HCT116 (cell line): ENCODE results near the gene RAPGEF2. TPM values are rescaled to one million over a fixed set of nuclear protein-coding genes. Genes with fewer than 3 reads are reported as not detected.

ENCODE experiments used
- ATAC-seq: fragments of 200-7000 bp; cut with Tn5 transposase; 2 replicates; pipeline ENCODE4 v1.9.1; 2020; ENCODE audit warnings: mild to moderate bottlenecking, moderate library complexity
- BruUV-seq: library from RNA; stranded (reverse); fragments of 400-500 nt; replicated peaks from 2 replicates; lab custom pipeline; 2021; lab: Mats Ljungman, UMichigan
- CTCF ChIA-PET: fragments of 300-600 bp; sonication (Branson Sonifier 250); formaldehyde crosslinking; loops from one replicate; lab custom pipeline; 2021; ENCODE audit warnings: antibody characterized with exemption; lab: Charles Lee
- POLR2A ChIA-PET: fragments of 300-600, 350-600 bp; sonication (Branson Sonifier 250); formaldehyde crosslinking; loops from one replicate; lab custom pipeline; 2021; ENCODE audit warnings: antibody characterized with exemption; lab: Charles Lee
- RAD21 ChIA-PET, 2 experiments: fragments of 300-600 bp; sonication (Branson Sonifier 250); formaldehyde crosslinking; loops; one replicate each; lab custom pipeline; 2023; ENCODE audit warnings: low total read pairs in 2 of 2; ENCODE audit not compliant: uncharacterized antibody in 2 of 2, unreplicated experiment in 2 of 2, low non-redundant PET in 1 of 2; lab: Charles Lee
- DNase-seq: peaks from one replicate; pipeline ENCODE4 v3.0.0-alpha.2; 2010; ENCODE audit warnings: low read depth, low spot score
- H2AFZ ChIP-seq: fragments of 200-600 bp; shearing (Covaris generic), sonication (generic); 2 replicates; pipeline ENCODE4 v1.6.1; 2017; ENCODE audit warnings: low read depth, mixed run types, mixed read lengths, antibody characterized with exemption, low read length; ENCODE audit not compliant: poor library complexity, severe bottlenecking
- H3K27ac ChIP-seq: 2 replicates; pipeline ENCODE4 v1.5.1; 2012; ENCODE audit warnings: low read depth, low read length
- H3K27me3 ChIP-seq: fragments of 200-600 bp; sonication (generic); 2 replicates; pipeline ENCODE4 v1.6.1; 2016; ENCODE audit warnings: mixed run types, low read length, mixed read lengths; ENCODE audit not compliant: insufficient read depth
- H3K36me3 ChIP-seq, 2 experiments: fragments of 200-500 bp in 1 of 2; fragments of 200-600 bp in 1 of 2; sonication (Bioruptor generic) in 1 of 2; sonication (generic) in 1 of 2; 2 replicates each; pipeline versions ENCODE4 v1.5.1 to v1.6.1; 2014 to 2016; ENCODE audit warnings: low read length in 2 of 2, inconsistent platforms in 1 of 2, mixed read lengths in 1 of 2, mixed run types in 1 of 2; ENCODE audit not compliant: insufficient read depth in 2 of 2, control insufficient read depth in 1 of 2
- H3K4me1 ChIP-seq, 2 experiments: fragments of 200-600 bp in 1 of 2; sonication (generic) in 1 of 2; 2 replicates each; pipeline versions ENCODE4 v1.5.1 to v1.6.1; 2012 to 2017; ENCODE audit warnings: low read length in 2 of 2, inconsistent platforms in 1 of 2, mild to moderate bottlenecking in 1 of 2, mixed read lengths in 1 of 2, mixed run types in 1 of 2, moderate library complexity in 1 of 2; ENCODE audit not compliant: insufficient read depth in 2 of 2, control insufficient read depth in 1 of 2
- H3K4me2 ChIP-seq: fragments of 200-600 bp; sonication (generic); 2 replicates; pipeline ENCODE4 v1.6.1; 2017; ENCODE audit warnings: mixed run types, low read length, mixed read lengths
- H3K4me3 ChIP-seq, 2 experiments: fragments of 200-600 bp in 1 of 2; sonication (generic) in 1 of 2; replicated peaks in 1 of 2; 2 replicates each; pipeline ENCODE4 v1.5.1; 2011 to 2016; ENCODE audit warnings: low read length in 2 of 2, control low read depth in 1 of 2, low read depth in 1 of 2, mild to moderate bottlenecking in 1 of 2, mixed read lengths in 1 of 2, mixed run types in 1 of 2
- H3K79me2 ChIP-seq: fragments of 200-600 bp; sonication (generic); 2 replicates; pipeline ENCODE4 v1.6.1; 2017; ENCODE audit warnings: mild to moderate bottlenecking, mixed run types, low read length, moderate library complexity, mixed read lengths; ENCODE audit not compliant: insufficient read depth
- H3K9ac ChIP-seq: fragments of 200-600 bp; sonication (generic); 2 replicates; pipeline ENCODE4 v1.6.1; 2016; ENCODE audit warnings: low read length, mixed read lengths
- H3K9me2 ChIP-seq: fragments of 200-600 bp; sonication (generic), shearing (Covaris generic); 2 replicates; pipeline ENCODE4 v1.6.1; 2017; ENCODE audit warnings: mixed run types, mild to moderate bottlenecking, moderate library complexity; ENCODE audit not compliant: insufficient read depth
- H3K9me3 ChIP-seq, 2 experiments: fragments of 200-500 bp in 1 of 2; fragments of 200-600 bp in 1 of 2; sonication (Bioruptor generic) in 1 of 2; sonication (generic) in 1 of 2; 2 replicates each; pipeline ENCODE4 v1.6.1; 2014 to 2017; ENCODE audit warnings: low read length in 2 of 2, mixed read lengths in 2 of 2, inconsistent platforms in 1 of 2, low read depth in 1 of 2, mild to moderate bottlenecking in 1 of 2, mixed run types in 1 of 2, moderate library complexity in 1 of 2; ENCODE audit not compliant: control insufficient read depth in 1 of 2, insufficient read depth in 1 of 2
- H4K20me1 ChIP-seq: fragments of 200-600 bp; sonication (generic), shearing (Covaris generic); 2 replicates; pipeline ENCODE4 v1.6.1; 2017; ENCODE audit warnings: mixed run types, mild to moderate bottlenecking, moderate library complexity; ENCODE audit not compliant: insufficient read depth
- CBX3 ChIP-seq: IDR thresholded peaks from 2 replicates; pipeline ENCODE4 v1.6.1; 2012; ENCODE audit warnings: low read depth
- CEBPB ChIP-seq: IDR thresholded peaks from 2 replicates; pipeline ENCODE4 v1.6.1; 2012; ENCODE audit warnings: low read depth
- EGR1 ChIP-seq: IDR thresholded peaks from 2 replicates; pipeline ENCODE4 v1.6.1; 2012; ENCODE audit warnings: low read depth
- EZH2 ChIP-seq: fragments of 200-600 bp; sonication (generic); IDR thresholded peaks from 2 replicates; pipeline ENCODE4 v1.6.1; 2017; ENCODE audit warnings: antibody characterized with exemption, mixed run types
- JUND ChIP-seq: IDR thresholded peaks from 2 replicates; pipeline ENCODE4 v1.6.1; 2012
- POLR2A ChIP-seq: IDR thresholded peaks from 2 replicates; pipeline ENCODE4 v1.7.0; 2011; ENCODE audit warnings: borderline replicate concordance; ENCODE audit not compliant: insufficient read depth, insufficient read length; ENCODE audit errors: extremely low read depth
- POLR2AphosphoS5 ChIP-seq: IDR thresholded peaks from 2 replicates; pipeline ENCODE4 v1.6.1; 2011; ENCODE audit warnings: mild to moderate bottlenecking, low read depth, low read length, moderate library complexity
- SIN3A ChIP-seq: IDR thresholded peaks from 2 replicates; pipeline ENCODE4 v1.6.1; 2012; ENCODE audit warnings: low read depth
- SRF ChIP-seq: IDR thresholded peaks from 2 replicates; pipeline ENCODE4 v1.6.1; 2012; ENCODE audit warnings: low read depth
- TCF7L2 ChIP-seq: IDR thresholded peaks from 2 replicates; pipeline ENCODE4 v1.7.0; 2011; ENCODE audit warnings: borderline replicate concordance, inconsistent platforms; ENCODE audit not compliant: insufficient read depth, insufficient read length; ENCODE audit errors: extremely low read depth
- YY1 ChIP-seq: IDR thresholded peaks from 2 replicates; pipeline ENCODE4 v1.6.1; 2011; ENCODE audit warnings: low read length, low read depth, moderate library complexity, mild to moderate bottlenecking; ENCODE audit not compliant: insufficient replicate concordance; ENCODE audit errors: extremely low read depth
- ZFX ChIP-seq: fragments of 450-650 bp; IDR thresholded peaks from 2 replicates; pipeline ENCODE4 v1.6.1; 2017
- ZNF274 ChIP-seq: fragments of 200-500 bp; sonication (Bioruptor generic); IDR thresholded peaks from 2 replicates; pipeline ENCODE4 v1.6.1; 2014; ENCODE audit warnings: mild to moderate bottlenecking, low read depth, low read length, inconsistent platforms
- intact Hi-C: fragments of 100-400 bp; cut with micrococcal nuclease; formaldehyde crosslinking; loops from 2 replicates; pipeline ENCODE4 v1.10.0; 2022
- total RNA-seq: library from RNA; stranded (reverse); gene quantifications from one replicate; pipeline ENCODE4 v1.2.1, GENCODE V29; 2021; ENCODE audit not compliant: unreplicated experiment
- TF ChIP-seq, protein P1 (sequence below): IDR thresholded peaks from 2 replicates; pipeline ENCODE4 v1.6.1; 2012
- TF ChIP-seq, protein P2 (sequence below): IDR thresholded peaks from 2 replicates; pipeline ENCODE4 v1.6.1; 2012; ENCODE audit warnings: low read depth

Gene RAPGEF2
- total RNA-seq, 1 experiment from 2014 or later: 21.2 TPM

DNA sequence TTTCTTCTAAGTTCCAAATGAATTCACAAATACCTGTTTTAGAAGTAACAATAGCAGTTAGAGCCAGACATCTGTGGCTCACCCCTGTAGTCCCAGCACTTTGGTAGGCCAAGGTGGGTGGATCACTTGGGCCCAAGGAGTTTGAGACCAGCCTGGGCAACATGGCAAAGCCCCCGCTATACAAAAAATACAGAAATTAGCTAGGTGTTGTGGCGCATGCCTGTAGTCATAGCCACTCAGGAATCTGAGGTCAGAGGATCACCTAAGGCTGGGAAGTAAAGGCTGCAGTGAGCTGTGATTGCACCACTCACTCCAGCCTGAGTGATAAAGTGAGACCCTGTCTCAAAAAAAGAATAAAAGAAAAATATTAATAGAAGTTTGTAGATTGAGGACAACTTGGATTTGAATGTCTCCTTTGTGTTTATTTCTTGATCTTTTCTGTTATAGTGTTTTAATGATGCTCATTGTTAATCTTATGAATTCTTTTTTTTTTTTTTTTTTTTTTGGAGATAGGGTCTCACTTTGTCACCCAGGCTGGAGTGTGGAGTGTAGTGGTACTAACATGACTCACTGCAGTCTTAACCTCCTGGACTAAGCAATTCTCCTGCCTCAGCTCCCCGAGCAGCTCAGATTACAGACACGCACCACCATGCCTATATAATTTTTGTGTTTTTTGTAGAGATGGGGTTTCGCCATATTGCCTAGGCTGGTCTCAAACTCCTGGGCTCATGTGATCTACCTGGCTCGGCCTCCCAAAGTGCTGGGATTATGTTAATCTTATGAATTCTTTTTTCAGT is 30.7 kb upstream of the RAPGEF2 start:
- Histone ChIP-seq H3K4me1 (peaks cover 14 to 15% of the 10 kb centered on the region in 2 experiments; a peak in 3 of 4 replicates), H3K79me2 (no peaks in the 10 kb centered on the region), H3K9ac (no peak overlapping the region), H3K4me2 (peak overlapping the region; percentile 39; the same call in 1 of the 2 replicates), H3K27me3 (no peaks in the 10 kb centered on the region), H3K4me3 (no peak overlapping the region), H3K27ac (no peak overlapping the region), H3K9me3 (no peaks in the 10 kb centered on the region), H4K20me1 (no peaks in the 10 kb centered on the region), H2AFZ (peak overlapping the region; percentile 85), H3K9me2 (no peaks in the 10 kb centered on the region), H3K36me3 (no peaks in the 10 kb centered on the region)
- TF ChIP-seq JUND (no peak), EZH2 (no peak), TCF7L2 (no peak), CEBPB (no peak), SRF (no peak), POLR2A (no peak), YY1 (no peak), ZNF274 (no peak)
- intact Hi-C loops: no loop called here
- RAD21 ChIA-PET: no interaction called here
- POLR2A ChIA-PET: interaction anchor here (0.6 kb wide), 1 partner anchor 171 kb away, joined by 3 read pairs; no protein-coding TSS in a partner anchor
- no TSS peak for BruUV-seq
- peak; percentile 60 for ATAC-seq
- DNase-seq: no peak
- CTCF ChIA-PET: no interaction called here

DNA sequence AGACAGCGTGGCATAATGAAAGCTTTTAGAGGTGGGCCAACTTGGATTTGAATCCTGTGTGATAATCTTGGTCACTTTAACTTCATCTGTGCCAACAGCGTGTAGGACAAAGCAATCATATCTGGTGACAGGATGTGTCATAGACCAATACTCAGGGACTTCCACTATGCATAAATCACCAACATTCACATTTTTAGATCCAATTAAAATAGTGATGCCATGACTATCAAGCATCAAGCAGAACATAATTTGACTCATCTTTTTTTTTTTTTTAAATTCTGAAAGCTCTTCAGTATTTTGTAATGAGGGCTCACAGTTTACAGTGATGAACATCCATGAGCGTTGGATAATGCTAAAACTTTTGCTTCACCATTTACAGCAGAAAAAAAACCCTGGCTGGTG is 27.3 kb upstream of the RAPGEF2 start:
- Histone ChIP-seq H4K20me1 (no peaks in the 10 kb centered on the region), H3K4me3 (no peak overlapping the region), H3K9me3 (no peaks in the 10 kb centered on the region), H3K4me2 (no peak overlapping the region), H3K27me3 (no peaks in the 10 kb centered on the region), H3K9ac (no peak overlapping the region), H2AFZ (no peak overlapping the region), H3K36me3 (no peaks in the 10 kb centered on the region), H3K27ac (no peak overlapping the region), H3K9me2 (no peaks in the 10 kb centered on the region), H3K79me2 (no peaks in the 10 kb centered on the region), H3K4me1 (peaks cover 14 to 20% of the 10 kb centered on the region in 2 experiments; a peak in 3 of 4 replicates)
- ChIA-PET RAD21 (interaction anchor here in 1 of 2 experiments (0.6 kb wide), 1 partner anchor 98 kb away, joined by 7 read pairs; no protein-coding TSS in a partner anchor), POLR2A (no interaction called here), CTCF (no interaction called here)
- BruUV-seq: no TSS peak
- ATAC-seq (no peak), DNase-seq (no peak)
- intact Hi-C loops: no loop called here
- TF ChIP-seq, protein P1, sequence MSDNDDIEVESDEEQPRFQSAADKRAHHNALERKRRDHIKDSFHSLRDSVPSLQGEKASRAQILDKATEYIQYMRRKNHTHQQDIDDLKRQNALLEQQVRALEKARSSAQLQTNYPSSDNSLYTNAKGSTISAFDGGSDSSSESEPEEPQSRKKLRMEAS: no peak
- TF ChIP-seq TCF7L2: no peak
- no peak for TF ChIP-seq JUND
- TF ChIP-seq, protein P2, sequence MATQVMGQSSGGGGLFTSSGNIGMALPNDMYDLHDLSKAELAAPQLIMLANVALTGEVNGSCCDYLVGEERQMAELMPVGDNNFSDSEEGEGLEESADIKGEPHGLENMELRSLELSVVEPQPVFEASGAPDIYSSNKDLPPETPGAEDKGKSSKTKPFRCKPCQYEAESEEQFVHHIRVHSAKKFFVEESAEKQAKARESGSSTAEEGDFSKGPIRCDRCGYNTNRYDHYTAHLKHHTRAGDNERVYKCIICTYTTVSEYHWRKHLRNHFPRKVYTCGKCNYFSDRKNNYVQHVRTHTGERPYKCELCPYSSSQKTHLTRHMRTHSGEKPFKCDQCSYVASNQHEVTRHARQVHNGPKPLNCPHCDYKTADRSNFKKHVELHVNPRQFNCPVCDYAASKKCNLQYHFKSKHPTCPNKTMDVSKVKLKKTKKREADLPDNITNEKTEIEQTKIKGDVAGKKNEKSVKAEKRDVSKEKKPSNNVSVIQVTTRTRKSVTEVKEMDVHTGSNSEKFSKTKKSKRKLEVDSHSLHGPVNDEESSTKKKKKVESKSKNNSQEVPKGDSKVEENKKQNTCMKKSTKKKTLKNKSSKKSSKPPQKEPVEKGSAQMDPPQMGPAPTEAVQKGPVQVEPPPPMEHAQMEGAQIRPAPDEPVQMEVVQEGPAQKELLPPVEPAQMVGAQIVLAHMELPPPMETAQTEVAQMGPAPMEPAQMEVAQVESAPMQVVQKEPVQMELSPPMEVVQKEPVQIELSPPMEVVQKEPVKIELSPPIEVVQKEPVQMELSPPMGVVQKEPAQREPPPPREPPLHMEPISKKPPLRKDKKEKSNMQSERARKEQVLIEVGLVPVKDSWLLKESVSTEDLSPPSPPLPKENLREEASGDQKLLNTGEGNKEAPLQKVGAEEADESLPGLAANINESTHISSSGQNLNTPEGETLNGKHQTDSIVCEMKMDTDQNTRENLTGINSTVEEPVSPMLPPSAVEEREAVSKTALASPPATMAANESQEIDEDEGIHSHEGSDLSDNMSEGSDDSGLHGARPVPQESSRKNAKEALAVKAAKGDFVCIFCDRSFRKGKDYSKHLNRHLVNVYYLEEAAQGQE: no peak
- TF ChIP-seq EGR1: no peak
- TF ChIP-seq ZFX: no peak
- no peak for TF ChIP-seq SIN3A
- no peak for TF ChIP-seq YY1
- no peak for TF ChIP-seq CBX3
- TF ChIP-seq POLR2AphosphoS5: no peak
- no peak for TF ChIP-seq ZNF274
- no peak for TF ChIP-seq SRF
